ENCODE data around the gene MFSD6.
"Not testable (repeated sequence)": the region's sequence is repeated elsewhere in the genome, so short reads cannot be mapped to it uniquely, and the experiment has no call there.

MFSD6 gene

DNA sequence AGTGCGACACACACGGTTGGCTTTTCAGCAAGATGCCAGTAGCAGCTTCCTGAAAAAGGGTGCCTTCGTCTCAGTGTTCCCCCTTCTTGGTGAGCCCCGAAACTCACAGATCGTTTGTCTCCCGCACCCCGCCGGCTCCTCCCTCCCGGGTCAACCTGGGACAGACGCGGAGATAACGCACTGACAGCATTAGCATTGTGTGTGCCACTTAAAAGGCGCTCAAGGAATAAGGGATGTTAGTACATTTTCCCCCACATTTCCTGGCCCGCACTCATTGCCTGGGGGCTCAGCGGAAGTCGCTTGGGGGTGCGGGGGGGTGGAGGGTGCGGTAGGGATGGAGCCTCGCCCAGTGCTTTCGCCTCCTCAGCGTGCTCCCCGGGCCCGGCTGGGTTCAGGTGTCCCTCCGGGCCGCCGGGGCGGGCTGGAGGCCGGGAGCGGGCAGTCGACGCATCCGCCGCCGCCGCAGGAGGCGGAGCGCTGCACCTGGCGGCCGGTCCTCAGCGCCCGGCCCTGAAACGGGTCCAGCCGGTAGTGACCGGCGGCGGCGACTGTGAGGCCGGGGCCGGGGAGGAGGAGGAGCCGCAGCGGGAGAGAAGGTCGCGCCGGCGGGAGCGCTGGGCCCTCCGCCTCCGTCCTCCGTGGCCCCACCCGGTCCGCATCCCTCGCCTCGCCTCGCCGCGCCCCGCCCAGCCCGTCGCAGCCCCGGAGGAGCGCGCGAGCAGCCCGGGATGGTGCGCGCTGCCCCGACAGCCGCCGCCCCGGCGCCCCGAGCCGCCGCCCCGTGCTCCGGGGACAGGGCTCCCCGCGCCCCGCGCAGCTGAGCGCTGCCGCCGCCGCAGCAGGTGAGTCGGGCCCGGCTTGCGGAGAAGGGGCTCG lies at the start of gene MFSD6:
Gene MFSD6, plus strand, starts transcription at position 694 of the 876 bp plus-strand sequence. CDS start 27,675 bp downstream, outside the sequence.
- in situ Hi-C loops (cut with MboI; ENCODE audit: low sequenced_read_pairs), result no loop called here

DNA sequence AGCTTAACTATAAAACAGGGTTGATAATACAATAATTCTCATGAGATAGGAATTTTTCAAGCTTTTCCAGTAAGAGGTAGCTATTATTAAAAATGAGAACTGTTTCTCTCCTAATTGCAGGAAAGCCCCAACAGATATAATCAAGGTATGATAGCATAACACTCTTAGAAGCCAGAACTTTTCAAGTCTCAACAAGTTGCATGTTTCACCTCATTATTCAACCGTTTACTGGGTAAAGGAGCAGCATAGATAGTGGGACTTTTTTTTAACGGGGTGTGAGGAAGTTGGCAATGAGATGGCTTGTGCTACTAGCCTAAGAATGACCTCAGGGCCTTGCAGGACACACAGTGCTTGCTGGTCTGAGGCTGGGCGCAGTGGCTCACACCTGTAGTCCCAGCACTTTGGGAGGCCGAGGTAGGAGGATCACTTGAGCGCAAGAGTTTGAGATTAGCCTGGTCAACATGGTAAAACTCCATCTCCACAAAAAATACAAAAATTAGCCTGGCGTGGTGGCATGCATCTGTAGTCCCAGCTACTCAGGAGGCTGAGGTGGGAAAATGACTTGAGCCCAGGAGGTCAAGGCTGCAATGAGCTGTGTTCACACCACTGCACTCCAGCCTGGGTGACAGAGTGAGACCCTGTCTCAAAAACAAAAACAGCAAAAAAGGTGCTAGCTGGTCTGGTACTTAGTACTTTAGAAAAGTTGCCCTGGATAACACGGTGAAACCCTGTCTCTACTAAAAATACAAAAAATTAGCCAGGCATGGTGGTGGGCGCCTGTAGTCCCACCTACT lies 49.3 kb upstream of the MFSD6 start:
- in situ Hi-C loops (cut with MboI; ENCODE audit: low sequenced_read_pairs), result not testable (repeated sequence)

DNA sequence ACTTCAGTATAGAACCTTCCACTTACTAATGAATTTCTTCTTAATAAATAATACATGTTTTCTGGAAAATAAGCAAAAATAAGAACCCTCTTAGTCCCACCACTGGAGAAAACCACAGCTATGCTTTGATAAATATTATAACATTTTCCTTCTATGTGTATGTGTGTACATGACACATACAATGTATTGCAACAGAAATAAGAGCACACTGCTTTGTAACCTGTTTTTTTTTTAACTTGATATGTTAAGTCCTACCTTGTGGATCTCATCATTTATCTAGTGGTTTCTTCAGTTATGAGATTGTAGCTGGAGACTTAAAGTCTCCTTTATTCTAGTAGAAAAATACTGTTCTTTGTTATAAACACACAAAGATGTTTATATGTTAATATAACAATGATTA lies 47.6 kb upstream of the MFSD6 start:
- in situ Hi-C loops (cut with MboI; ENCODE audit: low sequenced_read_pairs), result no loop called here

DNA sequence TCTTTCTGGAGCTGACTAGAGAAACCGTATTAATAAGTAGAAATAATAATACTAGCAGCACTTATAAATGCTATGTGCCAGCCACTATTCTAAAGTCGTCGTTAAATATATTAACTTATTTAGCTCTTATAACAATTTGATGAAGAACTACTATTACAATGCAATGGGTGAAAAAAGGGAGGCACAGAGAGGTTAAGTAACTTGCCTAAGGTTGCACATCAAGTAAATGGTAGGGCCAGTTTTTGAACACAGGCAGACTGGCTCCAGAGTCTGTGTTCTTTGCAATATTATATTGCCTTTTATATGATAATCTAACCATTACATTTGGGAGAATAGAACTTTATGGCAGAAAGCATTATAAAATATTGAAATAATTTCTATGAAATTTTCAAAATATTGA lies 47.2 kb upstream of the MFSD6 start:
- in situ Hi-C loops (cut with MboI; ENCODE audit: low sequenced_read_pairs), result no loop called here

DNA sequence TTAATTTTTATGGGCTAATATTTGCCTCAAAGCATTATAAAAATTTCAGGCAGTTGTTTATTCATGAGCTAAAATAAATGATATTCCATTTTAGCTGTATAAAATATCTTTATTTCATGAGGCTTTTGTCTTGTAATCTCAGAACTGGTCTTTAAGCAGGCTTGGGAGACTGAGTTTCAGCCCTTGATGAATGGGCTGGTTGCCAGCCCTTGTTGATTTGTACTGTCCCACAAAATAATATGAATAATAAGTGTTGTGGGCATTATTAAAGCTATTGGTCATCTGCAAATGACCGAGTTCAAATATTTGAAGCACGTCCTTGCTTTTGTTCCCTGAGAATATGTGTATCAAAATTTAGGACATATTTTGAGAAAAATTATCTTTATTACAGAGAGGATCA lies 46.6 kb upstream of the MFSD6 start:
- in situ Hi-C loops (cut with MboI; ENCODE audit: low sequenced_read_pairs), result no loop called here

DNA sequence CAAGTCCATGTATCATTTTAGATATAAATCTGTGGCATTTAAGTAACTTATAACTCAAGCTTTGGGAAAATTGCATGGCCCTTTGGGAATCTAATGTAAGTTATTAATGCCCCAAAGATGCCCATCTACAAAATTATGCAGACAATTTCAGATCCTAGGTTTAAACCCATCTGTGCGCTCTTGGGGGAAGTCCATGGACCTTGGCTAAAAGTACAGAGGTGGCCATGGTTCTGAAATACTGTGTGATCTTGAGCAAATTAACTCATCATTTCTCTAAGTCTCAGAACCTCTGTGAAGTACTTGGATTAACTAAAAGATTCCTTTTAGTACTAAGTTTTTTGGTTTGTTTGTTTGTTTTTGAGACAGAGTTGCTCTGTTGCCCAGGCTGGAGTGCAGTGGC lies 45.3 kb upstream of the MFSD6 start:
- in situ Hi-C loops (cut with MboI; ENCODE audit: low sequenced_read_pairs), result no loop called here

DNA sequence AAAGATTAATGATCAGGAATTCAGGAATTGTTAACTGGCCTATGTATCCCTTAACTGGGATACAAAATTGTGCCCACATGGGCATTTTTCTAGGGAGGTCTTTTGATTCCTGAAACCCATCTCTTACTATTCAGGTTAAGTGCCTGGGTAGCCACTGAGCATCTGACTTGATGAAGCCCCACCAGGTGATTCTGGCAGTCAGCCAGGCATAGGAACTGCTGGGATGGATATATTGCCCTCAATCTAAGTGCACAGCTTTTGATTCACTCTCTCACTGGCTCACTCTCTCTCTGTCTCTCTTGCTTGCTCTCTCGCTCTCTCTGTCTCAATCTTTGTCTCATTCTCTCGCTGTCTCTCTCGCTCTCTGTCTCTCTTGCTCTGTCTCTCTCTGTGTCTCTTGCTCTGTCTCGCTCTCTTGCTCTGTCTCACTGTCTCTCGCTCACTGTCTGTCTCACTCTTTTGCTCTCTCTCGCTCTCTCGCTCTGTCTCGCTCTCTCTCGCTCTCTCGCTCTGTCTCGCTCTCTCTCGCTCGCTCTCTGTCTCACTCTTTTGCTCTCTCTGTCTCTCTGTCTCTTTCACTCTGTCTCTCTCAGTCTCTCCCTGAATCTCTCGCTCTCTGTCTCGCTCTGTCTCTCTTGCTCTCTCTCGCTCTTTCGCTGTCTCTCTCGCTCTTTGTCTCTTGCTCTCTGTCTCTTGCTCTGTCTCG lies 42.5 kb upstream of the MFSD6 start:
- in situ Hi-C loops (cut with MboI; ENCODE audit: low sequenced_read_pairs), result no loop called here

DNA sequence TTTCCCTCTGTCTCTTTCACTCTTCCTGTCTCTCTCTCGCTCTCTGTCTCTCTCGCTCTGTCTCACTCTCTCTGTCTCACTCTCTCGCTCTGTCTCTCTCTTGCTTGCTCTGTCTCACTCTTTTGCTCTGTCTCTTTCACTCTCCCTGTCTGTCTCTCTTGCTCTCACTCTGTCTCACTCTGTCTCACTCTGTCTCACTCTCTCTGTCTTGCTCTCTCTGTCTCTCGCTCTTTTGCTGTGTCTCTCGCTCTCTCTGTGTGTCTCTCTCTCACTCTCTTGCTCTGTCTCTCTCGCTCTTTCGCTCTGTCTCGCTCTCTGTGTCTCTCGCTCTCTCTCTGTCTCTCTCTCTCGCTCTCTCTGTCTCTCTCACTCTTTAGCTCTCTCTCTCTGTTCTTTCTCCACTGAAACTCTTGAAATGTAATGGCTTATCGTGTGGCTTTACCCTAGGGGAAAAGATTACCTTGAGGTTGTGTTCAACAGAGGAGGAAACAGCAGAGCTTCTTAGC lies 41.9 kb upstream of the MFSD6 start:
- in situ Hi-C loops (cut with MboI; ENCODE audit: low sequenced_read_pairs), result no loop called here

DNA sequence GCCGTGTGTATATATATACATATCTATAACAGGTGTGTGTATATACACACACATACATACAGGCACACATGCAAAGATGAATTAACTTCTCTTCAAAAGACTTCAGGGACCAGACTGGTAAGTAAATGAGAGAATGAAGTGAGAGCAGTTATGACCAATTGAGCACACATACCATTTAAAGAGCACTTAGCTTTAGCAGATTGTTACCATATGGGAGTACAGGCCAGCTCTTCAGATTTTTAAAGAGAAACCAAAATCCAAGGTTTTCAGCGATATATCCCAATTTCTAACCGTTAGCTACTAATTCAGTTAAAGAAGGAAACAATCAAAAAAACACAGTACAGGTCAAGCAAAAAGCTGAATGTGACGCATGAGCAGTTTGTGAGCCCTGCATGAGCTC lies 41.1 kb upstream of the MFSD6 start:
- in situ Hi-C loops (cut with MboI; ENCODE audit: low sequenced_read_pairs), result no loop called here

DNA sequence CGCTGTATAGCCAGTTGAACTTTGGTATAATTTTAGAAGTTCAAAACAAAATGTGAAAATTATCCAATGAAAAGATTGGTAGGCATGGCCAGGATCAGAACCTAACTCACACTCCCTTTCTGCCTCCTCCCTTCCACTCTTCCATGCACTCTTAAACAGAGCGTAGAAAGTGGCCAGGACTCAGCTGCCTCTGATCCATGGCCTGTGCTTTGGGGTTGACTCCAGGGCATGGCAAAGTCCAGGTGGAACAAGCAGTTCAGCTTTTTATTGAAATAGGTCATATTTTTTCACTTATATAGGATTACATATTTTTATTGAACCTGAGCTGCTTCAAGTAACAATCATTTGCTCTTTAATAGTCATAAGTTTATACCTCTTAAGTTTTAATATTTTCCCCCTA lies 38.5 kb upstream of the MFSD6 start:
- in situ Hi-C loops (cut with MboI; ENCODE audit: low sequenced_read_pairs), result no loop called here

DNA sequence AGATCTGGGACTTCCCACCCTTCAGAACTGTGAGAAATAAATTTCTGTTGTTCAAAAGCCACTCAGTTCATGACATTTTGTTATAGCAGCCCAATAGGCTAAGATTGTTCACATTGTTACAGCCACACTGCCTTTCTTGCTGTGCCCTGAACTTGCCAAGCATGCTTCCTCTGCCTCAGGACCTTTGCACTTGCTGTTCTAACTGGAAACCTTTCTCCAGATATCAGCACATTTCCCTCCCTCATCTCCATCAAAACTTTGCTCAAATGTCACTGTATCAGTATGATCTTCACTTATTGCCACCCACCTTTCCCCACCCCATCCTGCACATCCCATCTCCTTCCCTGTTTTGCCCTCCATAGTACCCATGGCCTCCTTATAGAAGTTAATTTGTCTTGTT lies 32.1 kb upstream of the MFSD6 start:
- in situ Hi-C loops (cut with MboI; ENCODE audit: low sequenced_read_pairs), result no loop called here

DNA sequence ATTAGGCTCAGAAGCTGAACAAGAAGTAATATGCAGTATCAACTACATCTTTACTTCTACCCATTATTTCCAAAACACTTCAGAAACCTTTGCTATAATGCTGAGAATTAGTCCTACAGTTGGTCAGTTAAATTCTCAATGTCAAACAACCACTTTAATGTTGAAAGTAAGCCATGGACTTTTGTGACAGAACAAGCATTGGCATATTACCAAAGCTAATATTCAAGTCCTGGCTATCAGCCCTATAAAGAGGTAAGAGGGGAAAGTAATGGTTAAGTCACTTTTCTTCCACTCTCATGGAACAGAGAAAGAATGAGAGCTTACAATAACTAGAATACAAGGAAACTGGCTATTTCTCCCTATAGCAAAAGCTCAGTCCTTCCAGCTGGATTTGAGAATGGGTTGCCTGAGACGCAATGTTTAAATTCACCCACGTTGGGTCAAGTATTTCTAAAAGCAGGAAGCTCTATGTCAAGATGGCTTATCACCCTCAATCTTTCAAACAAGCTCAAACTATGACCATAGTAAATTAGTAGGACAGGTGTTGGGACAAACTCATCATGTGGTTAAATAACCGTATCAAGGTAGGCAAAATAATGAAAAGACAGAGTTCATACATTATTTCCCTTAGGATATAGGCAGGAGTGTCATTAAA lies 31.4 kb upstream of the MFSD6 start:
- in situ Hi-C loops (cut with MboI; ENCODE audit: low sequenced_read_pairs), result no loop called here

DNA sequence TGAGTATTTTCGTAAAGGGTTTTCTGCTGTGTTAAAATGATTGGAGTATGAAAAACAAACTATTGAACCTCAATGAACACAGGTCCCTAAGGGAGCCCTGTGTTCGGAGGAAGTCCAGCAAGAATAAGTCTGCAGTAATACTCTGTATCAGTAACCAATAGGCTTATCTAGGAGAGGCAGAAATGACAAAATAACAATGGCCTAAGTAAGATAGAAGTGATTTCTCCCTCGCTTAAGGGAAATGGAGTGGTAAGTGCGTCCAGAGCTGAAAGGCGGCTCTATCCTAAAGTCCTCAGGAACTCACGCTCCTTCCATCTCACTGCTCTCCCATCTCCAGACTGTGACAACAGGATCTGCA lies 29.3 kb upstream of the MFSD6 start:
- in situ Hi-C loops (cut with MboI; ENCODE audit: low sequenced_read_pairs), result no loop called here

DNA sequence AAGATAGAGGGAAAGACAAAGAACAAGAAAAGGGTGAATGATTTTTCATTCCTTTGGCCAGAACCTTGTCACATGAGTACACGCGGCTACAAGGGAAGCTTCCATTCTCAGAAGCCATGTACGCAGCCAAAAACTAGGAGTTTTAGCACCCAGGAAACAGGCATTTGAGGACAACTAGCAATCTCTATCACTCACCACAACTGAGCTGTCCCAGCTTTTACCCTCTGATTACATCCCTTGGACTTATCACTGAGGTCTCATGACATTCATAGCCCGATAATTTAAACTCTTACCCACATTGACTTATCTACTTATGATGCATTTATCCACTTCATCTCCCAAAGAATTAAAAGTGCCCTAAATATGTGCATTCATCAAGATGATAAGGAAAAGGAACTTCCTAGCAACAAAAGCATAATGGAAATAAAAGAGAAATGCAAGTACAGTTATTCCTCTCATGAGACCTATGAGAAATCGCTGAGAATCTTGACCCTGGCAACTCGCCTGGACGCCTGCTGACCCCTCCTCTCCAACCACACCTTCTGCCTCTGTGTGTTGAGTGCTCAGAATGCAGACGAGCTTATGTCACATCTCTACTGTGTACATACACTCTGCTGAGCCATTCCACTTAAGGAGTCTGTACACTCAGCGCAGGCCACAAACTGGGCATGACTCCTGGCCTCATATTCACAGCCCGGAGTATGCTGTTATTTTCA lies 28.7 kb upstream of the MFSD6 start:
- in situ Hi-C loops (cut with MboI; ENCODE audit: low sequenced_read_pairs), result no loop called here

DNA sequence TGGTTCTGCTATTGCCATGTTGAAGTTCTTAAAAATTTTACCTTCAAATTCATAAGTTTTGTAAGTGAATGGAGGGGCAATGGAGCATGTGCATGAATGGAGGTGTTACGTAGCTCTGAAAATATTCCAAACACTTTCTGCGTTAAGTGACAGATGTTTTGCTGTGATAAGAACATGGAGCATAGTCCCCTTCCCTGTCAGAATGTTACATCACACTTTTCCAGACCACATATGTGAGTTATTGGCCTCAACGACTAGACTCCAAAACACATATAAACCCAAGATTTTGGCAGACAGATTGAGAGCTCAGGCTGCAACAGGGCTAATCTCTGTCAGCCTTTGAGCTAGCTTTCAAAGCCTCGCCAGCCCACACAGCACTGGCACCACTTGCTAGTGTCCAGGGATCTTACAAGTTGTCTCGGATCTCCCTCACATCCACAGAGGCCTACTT lies 27.2 kb upstream of the MFSD6 start:
- in situ Hi-C loops (cut with MboI; ENCODE audit: low sequenced_read_pairs), result no loop called here

DNA sequence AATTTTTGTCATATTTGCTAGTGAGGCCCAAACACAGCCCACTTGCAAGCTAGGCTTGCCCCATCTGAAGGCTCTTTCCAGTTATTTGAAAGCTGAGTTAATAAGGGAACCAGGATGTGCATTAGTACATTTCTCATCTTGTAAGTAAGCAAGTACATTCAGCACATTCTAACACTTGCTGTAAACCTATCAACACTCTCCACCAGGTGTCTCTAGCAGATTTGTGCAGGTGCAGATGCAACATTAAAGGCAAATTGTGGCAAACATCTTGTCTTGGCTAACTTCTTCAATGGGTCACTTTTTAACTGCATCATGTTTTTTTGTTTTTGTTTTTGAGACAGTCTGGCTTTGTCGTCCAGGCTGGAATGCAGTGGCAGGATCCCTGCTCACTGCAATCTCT lies 25.3 kb upstream of the MFSD6 start:
- in situ Hi-C loops (cut with MboI; ENCODE audit: low sequenced_read_pairs), result no loop called here

DNA sequence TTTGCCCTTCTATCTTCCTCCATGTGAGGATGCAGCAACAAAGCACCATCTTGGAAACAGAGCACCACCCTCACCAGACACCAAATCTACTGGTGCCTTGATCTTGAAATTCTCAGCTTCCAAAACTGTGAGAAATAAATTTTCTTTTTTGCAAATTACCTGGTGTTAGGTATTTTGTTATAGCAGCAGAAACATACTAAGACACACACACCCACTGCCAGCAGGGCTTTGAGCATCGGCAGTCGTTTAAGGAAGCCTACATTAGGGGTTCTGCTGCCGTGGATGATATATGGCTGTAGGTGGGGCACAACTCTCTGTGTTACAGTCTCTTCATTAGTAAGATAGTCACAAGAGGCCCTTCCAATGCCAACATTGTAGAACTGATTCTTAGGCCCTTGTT lies 20.7 kb upstream of the MFSD6 start:
- in situ Hi-C loops (cut with MboI; ENCODE audit: low sequenced_read_pairs), result no loop called here

DNA sequence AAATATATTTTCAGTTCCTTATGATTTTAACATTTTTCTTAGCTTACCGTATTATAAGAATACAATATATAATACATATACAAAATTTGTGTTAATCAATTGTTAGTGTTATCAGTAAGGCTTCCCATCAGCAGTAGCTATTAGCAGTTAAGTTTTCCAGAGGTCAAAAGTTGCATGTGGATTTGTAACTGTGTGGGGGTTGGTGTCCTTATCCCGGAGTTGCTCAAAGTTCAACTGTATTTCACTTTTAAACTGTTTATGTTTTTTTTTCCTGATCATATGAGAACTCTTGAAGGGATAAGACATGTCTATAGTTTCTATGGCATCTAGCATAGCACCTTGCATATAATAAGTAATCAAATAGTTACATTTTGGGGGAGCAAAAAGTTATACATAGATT lies 11.9 kb upstream of the MFSD6 start:
- in situ Hi-C loops (cut with MboI; ENCODE audit: low sequenced_read_pairs), result no loop called here

DNA sequence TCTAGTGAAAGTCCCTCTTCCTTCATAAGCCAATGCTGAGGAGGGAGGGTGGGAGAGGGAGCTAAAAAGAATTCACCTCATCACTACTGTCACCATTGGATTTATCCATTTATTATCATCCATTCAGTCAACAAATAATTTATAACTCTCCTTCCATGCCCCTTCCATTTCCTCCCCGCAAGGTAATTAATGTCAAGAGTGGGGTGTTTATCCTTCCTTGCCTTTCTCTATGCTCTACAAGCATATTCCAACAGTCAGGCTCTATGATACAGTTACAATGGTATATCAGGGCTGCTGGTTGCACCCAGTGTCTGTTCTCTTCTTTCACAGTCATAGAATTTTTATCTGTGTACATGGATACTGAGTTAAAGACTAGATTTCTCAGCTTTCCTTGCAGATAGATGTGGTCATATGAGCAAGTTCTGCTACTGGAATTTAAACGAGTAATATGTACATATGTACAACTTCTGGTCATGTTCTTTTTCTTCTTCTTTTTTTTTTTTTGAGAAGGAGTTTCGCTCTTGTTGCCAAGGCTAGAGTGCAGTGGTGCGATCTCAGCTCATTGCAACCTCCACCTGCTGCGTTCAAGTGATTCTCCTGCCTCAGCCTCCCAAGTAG lies 5.1 kb upstream of the MFSD6 start:
- in situ Hi-C loops (cut with MboI; ENCODE audit: low sequenced_read_pairs), result no loop called here

DNA sequence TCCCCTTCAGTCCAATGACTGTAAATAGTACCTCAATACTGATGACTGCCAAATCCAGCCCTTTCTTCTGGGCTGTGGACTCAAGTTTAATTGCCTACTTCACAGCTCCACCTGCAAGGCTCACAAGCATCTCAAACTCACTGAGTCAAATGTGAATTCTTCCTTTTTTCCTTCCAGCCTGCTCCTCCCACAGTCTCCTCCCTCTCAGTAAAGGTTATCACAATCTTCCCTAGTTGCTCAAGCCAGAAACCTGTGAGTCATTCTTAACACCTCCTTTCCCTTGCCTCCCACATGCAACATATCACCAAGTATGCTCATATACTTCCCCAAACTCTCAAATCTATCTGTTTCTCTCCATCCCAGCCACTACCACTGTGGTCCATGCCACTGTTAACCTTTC lies 3.7 kb upstream of the MFSD6 start:
- in situ Hi-C loops (cut with MboI; ENCODE audit: low sequenced_read_pairs), result no loop called here

All from HL-60/S4 (cell line).